ENCODE measurements around the gene NOP16. TPM values are rescaled to one million over a fixed set of nuclear protein-coding genes. Genes with fewer than 3 reads are reported as not detected.

The NOP16 gene, protein sequence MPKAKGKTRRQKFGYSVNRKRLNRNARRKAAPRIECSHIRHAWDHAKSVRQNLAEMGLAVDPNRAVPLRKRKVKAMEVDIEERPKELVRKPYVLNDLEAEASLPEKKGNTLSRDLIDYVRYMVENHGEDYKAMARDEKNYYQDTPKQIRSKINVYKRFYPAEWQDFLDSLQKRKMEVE
- total RNA-seq (10.3 and 11.1 TPM in 2 replicates), polyA plus RNA-seq (26.3 and 49.7 TPM in 2 replicates), polyA minus RNA-seq (ENCODE audit: low replicate concordance) (9.9 and 22.1 TPM in 2 replicates)
- polyA plus RNA-seq (2012), result 26.3 and 49.8 TPM in 2 replicates

- no peak for TF ChIP-seq EZH2 (IDR thresholded peaks at IDR 0.05; ENCODE audit: low read length, missing control alignments)
- TF ChIP-seq, protein P1, sequence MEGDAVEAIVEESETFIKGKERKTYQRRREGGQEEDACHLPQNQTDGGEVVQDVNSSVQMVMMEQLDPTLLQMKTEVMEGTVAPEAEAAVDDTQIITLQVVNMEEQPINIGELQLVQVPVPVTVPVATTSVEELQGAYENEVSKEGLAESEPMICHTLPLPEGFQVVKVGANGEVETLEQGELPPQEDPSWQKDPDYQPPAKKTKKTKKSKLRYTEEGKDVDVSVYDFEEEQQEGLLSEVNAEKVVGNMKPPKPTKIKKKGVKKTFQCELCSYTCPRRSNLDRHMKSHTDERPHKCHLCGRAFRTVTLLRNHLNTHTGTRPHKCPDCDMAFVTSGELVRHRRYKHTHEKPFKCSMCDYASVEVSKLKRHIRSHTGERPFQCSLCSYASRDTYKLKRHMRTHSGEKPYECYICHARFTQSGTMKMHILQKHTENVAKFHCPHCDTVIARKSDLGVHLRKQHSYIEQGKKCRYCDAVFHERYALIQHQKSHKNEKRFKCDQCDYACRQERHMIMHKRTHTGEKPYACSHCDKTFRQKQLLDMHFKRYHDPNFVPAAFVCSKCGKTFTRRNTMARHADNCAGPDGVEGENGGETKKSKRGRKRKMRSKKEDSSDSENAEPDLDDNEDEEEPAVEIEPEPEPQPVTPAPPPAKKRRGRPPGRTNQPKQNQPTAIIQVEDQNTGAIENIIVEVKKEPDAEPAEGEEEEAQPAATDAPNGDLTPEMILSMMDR (conservative IDR thresholded peaks at IDR 0.05 in 1 of 2, IDR thresholded peaks at IDR 0.05 in 1 of 2; ENCODE audit: low read depth in 1 of 2, low read length in 2 of 2), result no peak
- Histone ChIP-seq H3K9me3 (ENCODE audit: control insufficient read depth, insufficient read depth, low read depth, low read length) (no peaks in the 10 kb centered on the region), H3K9ac (ENCODE audit: insufficient read depth, low read length) (peak within 1 kb of the TSS; percentile 84), H3K4me3 (replicated peaks in 1 of 4; ENCODE audit: control extremely low read depth in 1 of 4, insufficient read depth in 1 of 4, low read depth in 3 of 4, low read length in 4 of 4) (peak within 1 kb of the TSS; percentile 78 to 92 (median 88)), H3K79me2 (ENCODE audit: control insufficient read depth, insufficient read depth, low read length) (peaks cover 31% of the 10 kb centered on the region), H3K4me1 (ENCODE audit: control insufficient read depth, extremely low read depth, insufficient read depth, low read length) (peaks cover 12% of the 10 kb centered on the region), H3K27ac (ENCODE audit: insufficient read depth, low read length) (peak within 1 kb of the TSS; percentile 95), H2AFZ (ENCODE audit: low read length) (peak within 1 kb of the TSS; percentile 83), H4K20me1 (ENCODE audit: control insufficient read depth, extremely low read depth, insufficient read depth, low read length) (no peaks in the 10 kb centered on the region), H3K4me2 (ENCODE audit: extremely low read depth, insufficient read depth, low read length) (peak within 1 kb of the TSS; percentile 86), H3K36me3 (ENCODE audit: control insufficient read depth, insufficient read depth, low read length) (peaks cover 18% of the 10 kb centered on the region), H3K27me3 (ENCODE audit: control insufficient read depth, insufficient read depth, low read length) (no peaks in the 10 kb centered on the region)
- DNase-seq (ENCODE audit: low read depth in 2 of 2), result peak; percentile 98 to 99
Measured at GRCh38 chr5:176388444-176389134, at the start of gene NOP16, which contains the start of gene HIGD2A. Gene NOP16 (minus strand): TSS chr5:176388598. CDS start chr5:176388539, 59 bp downstream. Gene HIGD2A (plus strand): TSS chr5:176388751. CDS start chr5:176388820, 69 bp downstream.

DNA sequence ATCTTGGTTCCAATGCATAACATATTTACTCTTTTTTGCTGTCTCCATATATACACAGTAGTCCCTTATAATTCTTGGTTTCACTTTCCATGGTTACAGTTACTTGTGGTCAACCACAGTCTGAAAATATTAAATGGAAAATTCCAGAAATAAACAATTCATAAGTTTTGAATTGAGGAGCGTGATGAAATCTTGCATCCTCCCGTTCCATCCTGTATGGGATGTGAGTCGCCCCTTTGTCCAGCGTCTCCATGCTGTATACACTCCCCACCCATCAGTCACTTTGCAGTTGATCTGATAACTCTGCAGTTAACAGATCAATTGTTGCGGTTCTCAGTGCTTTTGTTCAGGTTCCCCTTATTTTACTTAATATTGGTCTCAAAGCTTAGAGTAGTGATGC lies 48.3 kb upstream of the NOP16 start:
- peak in 1 of 2 donors; percentile 71 for DNase-seq (ENCODE audit: low read depth in 2 of 2)
- Histone ChIP-seq H3K36me3 (ENCODE audit: control insufficient read depth, insufficient read depth, low read length) (no peaks in the 10 kb centered on the region), H3K9me3 (ENCODE audit: control insufficient read depth, insufficient read depth, low read depth, low read length) (no peaks in the 10 kb centered on the region), H3K4me2 (ENCODE audit: extremely low read depth, insufficient read depth, low read length) (peak overlapping the region; percentile 69), H3K9ac (ENCODE audit: insufficient read depth, low read length) (no peak overlapping the region), H3K27ac (ENCODE audit: insufficient read depth, low read length) (no peak overlapping the region), H3K27me3 (ENCODE audit: control insufficient read depth, insufficient read depth, low read length) (no peaks in the 10 kb centered on the region), H2AFZ (ENCODE audit: low read length) (peak overlapping the region; percentile 37), H3K4me3 (replicated peaks in 1 of 4; ENCODE audit: control extremely low read depth in 1 of 4, insufficient read depth in 1 of 4, low read depth in 3 of 4, low read length in 4 of 4) (peak overlapping the region in 1 of 4 experiments; percentile 19), H3K4me1 (ENCODE audit: control insufficient read depth, extremely low read depth, insufficient read depth, low read length) (peaks cover 2% of the 10 kb centered on the region), H3K79me2 (ENCODE audit: control insufficient read depth, insufficient read depth, low read length) (no peaks in the 10 kb centered on the region), H4K20me1 (ENCODE audit: control insufficient read depth, extremely low read depth, insufficient read depth, low read length) (no peaks in the 10 kb centered on the region)
- TF ChIP-seq, protein P1 (conservative IDR thresholded peaks at IDR 0.05 in 1 of 2, IDR thresholded peaks at IDR 0.05 in 1 of 2; ENCODE audit: low read depth in 1 of 2, low read length in 2 of 2), result no peak
- TF ChIP-seq EZH2 (IDR thresholded peaks at IDR 0.05; ENCODE audit: low read length, missing control alignments), result no peak

DNA sequence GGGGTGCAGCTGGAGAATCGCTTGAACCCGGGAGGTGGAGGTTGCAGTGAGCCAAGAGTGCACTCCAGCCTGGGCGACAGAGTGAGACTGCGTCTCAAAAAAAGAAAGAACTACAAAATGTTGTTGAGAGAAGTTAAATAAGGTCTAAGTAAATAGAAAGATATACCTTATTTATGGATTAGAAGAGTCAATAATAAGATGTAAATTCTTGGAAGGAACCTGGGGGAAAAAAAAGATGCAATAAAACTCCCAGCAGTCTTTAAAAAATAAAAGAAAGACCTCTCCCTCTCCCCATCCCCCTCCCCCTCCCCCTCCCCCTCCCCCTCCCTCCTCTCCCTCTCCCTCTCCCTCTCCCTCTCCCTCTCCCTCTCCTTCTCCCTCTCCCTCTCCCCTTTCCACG lies 44.3 kb upstream of the NOP16 start:
- no peaks in the 10 kb centered on the region for H4K20me1 ChIP-seq (ENCODE audit: control insufficient read depth, extremely low read depth, insufficient read depth, low read length)
- H3K4me1 ChIP-seq (ENCODE audit: control insufficient read depth, extremely low read depth, insufficient read depth, low read length), result no peaks in the 10 kb centered on the region
- H3K79me2 ChIP-seq (ENCODE audit: control insufficient read depth, insufficient read depth, low read length), result no peaks in the 10 kb centered on the region
- no peak overlapping the region for H3K4me3 ChIP-seq (replicated peaks in 1 of 4; ENCODE audit: control extremely low read depth in 1 of 4, insufficient read depth in 1 of 4, low read depth in 3 of 4, low read length in 4 of 4)
- no peaks in the 10 kb centered on the region for H3K36me3 ChIP-seq (ENCODE audit: control insufficient read depth, insufficient read depth, low read length)
- no peaks in the 10 kb centered on the region for H3K27me3 ChIP-seq (ENCODE audit: control insufficient read depth, insufficient read depth, low read length)
- no peak overlapping the region for H3K9ac ChIP-seq (ENCODE audit: insufficient read depth, low read length)
- TF ChIP-seq, protein P1 (conservative IDR thresholded peaks at IDR 0.05 in 1 of 2, IDR thresholded peaks at IDR 0.05 in 1 of 2; ENCODE audit: low read depth in 1 of 2, low read length in 2 of 2), result no peak
- no peak for TF ChIP-seq EZH2 (IDR thresholded peaks at IDR 0.05; ENCODE audit: low read length, missing control alignments)
- H3K9me3 ChIP-seq (ENCODE audit: control insufficient read depth, insufficient read depth, low read depth, low read length), result no peaks in the 10 kb centered on the region
- no peak overlapping the region for H3K27ac ChIP-seq (ENCODE audit: insufficient read depth, low read length)
- H3K4me2 ChIP-seq (ENCODE audit: extremely low read depth, insufficient read depth, low read length), result no peak overlapping the region
- no peak overlapping the region for H2AFZ ChIP-seq (ENCODE audit: low read length)
- no peak for DNase-seq (ENCODE audit: low read depth in 2 of 2)

All from fibroblast of lung (primary cell).